EH (cell line): ENCODE measurements around the gene ERICH6B.

Experiments used
- DNase-seq: peaks from one replicate; pipeline ENCODE4 v3.0.0-alpha.2; 2015; ENCODE audit warnings: low read depth

The ERICH6B gene

DNA sequence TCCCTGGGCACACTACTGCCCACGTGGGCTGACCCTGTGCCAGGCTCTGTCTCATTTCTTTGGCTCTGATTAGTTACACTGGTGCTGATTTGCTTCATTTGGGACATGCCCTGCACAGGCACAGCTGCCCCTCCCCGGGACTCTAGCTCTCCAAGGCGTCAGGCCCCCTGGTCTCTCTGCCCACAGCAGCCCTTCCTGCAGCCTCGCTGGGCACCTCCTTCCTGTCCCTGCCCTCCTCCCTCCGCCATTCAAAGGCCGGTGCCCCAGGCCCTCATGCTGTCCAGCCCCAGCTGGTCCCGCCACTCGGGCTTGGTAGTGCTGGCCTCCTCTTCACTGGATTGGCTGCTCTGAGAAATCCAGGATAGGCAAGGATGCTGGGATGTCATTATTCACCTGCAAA, 73.1 kb downstream of the ERICH6B start:
- DNase-seq = no peak

DNA sequence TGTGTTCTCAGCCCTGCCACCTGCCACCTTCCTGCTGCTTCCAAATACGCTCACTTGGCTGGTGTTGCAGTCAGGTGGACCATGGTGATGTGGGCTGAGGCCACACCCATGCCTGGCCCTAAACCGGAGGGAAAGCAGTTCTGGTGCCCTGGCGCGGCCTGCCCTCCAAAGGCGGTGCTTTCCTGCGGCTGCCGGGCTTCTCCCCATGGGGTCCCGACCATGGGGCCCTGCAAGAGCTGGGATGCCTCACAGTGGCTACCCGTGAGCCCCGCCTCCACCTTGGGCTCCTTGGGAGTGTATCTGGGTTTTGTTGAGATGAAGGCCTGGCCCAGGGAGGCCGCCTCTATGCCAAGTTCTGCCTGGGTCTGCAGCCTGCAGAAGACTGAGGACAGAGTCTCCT, 73.7 kb downstream of the ERICH6B start:
- DNase-seq = no peak

DNA sequence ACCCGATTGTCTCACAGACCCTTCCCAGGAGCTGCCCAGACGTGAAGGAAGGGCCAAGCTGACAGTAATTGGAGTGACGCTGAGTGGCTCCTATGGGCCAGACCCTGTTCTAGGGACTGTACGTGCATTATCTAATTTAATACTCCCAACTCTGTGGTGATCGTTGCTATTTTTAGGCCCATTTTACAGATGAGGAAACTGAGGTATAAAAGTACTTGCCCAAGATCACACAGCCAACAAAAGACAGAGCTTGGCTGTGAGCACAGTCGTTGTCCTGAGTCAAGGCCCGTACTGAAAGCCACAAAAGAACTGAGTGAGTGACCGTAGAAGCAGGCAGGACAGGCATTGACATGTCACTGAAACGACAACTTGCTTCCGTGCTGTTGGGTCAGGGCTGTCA, 74.7 kb downstream of the ERICH6B start:
- no peak for DNase-seq

DNA sequence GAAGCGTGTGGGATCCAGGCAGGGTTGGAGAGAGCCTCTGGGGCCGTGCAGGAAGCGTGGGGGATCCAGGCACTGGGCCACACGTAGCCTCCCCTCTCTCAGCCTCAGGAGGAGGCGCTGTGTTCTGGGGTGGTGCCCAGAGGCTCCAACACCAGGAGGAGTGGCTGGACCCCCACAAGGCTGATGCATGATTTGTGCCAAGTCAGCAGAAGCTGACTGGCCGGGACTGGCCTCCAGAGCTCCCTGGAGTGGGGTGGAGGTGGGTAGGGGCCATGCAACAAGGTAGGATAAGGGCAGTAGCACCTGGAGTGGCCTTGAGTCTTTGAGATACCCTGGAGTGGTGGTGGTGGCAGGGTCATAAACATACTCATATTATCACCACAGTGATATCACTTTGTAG, 75.3 kb downstream of the ERICH6B start:
- DNase-seq = no peak

DNA sequence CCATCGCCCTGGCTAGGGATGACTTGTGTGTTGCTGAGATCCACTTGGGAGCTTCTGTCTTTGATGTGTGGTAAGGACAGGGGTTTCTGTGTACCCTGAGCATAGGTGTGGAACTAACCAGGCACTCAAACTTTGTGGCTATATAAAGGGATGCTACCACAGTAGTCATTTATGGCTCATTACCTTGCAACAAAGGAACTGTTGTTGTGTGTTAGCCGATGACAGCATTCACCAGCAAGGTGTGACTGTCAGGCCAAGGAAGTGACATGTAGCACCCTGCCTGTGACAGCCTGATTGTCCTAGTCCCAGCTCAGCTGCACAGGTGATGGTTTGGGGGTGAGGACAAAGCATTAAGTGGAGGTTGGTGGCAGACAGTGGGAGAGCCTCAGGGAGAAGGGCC, 77.2 kb downstream of the ERICH6B start:
- no peak for DNase-seq

DNA sequence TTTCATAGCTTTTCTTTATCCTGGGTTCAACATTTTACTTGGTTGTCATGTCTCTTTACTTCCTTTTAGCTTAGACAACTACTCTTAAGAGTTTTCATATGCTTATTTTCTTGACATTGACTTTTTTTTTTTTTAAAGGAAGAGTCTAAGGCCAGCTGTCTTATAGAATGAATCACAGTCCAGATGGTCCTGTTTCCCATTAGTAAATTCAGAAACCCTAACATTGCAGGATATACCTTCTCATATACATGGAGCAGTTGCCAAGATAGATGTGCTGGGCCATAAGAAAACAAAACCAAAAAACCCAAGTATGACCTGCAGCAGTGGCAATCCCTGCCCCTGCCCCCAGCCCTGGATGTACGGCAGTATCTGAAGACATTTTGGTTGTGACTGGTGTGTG, 78.0 kb downstream of the ERICH6B start:
- peak; percentile 14 for DNase-seq

DNA sequence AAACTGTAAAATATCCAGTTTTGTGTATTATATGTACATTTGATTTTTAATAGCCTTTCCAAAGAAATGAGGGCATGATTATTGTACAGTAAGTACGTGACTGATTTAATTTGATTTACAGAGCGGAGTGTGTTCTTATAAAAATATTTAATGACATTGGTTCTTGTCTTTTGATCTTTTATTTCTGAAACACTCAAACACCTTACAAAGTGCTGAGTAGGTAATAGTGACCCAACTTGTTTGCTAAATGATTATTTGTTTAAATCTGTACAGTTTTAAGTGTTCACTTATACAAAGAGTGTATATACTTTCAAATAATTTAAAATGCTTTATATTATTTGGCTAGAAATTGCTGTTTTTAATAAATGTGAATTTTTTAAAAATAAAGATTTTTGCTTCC, 79.3 kb downstream of the ERICH6B start:
- no peak for DNase-seq

DNA sequence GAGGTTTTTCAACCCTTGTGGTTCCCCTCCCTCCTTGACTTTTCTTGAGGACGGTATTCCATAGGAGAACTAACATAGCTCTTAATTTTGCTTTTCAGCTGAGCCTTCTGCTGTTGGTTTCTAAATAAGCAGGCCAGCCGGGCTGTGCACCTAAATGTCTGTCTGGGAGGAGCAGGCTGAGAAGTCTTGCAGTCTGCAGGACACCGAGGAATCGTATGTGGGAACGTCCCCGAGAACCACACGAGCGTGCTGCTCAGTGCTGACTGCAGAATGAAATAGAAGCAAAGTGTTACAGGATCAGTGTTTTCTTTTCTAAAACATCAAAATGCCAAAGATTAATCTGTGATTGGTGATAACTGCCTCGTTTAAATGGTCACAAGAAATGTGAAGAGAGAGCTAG, 80.9 kb downstream of the ERICH6B start:
- no peak for DNase-seq

DNA sequence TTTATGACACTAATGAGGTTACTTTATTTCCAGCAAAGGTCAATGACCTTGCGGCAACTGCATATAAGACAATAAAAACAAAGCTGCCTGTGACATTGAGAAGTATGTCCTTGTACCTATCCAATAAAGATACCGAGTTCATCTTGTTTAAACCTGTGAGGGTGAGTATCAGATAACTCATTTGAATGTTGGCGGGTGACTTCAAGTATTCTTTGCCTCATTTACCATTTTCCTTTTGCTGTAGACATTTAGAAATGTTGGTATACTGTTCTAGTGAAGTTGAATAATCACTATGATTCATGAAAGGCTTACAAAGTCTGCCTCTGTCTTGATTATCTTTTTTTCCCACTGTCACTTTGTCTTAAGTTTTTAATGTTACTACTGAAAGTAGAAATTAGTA, 85.8 kb downstream of the ERICH6B start:
- no peak for DNase-seq

DNA sequence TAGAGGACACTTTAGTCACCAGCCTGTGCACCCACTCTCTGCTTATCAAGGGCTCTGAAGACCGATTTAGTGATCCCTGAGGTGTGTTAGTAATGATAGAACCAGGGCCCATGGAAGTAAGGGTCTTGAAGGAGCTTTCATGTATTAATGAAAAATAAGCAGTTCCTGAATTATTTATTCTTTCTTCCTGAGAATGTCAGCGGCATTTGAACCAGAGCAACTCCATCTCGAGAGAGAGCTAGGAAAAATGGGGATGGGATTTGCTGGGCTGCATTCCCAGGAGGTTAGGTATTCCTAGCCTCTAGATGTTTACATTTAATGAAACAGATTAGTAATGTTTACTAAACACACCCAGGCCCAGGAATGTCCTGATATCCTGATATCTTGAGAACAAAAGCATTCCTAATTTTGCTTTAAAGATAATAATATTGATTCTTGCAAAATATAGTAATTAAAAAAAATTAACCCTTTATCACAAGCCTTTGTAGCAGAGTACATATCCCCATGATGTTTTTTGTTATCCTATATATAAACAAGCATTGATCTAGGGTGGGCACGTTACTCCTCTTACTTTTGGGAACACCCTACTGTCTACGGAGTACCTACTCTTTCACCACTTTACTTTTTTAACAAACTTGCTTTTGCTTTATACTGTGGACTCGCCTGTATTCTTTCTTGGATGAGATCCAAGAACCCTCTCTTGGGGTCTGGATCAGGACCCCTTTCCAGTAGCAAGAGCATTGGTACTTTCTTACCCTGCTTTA, 87.7 kb downstream of the ERICH6B start:
- DNase-seq = peak; percentile 25

DNA sequence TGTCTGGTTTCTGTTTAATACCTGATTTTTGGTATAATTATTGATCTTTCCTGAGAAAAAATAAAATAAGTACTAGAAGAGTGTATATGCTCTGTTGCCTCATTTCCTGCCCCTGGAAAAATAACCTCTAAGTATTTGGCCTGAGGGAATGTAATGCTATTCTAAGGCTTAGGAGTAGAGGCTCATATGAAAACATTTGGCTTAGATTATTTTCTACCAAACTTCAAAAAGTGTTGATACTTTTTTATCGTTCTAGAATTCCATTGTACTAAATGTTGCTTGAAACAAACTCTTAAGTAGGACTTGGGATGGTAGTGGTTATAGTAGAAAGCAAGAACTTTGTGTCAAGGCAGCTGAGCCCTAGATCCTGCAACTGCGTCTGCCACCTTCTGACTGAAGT, 93.0 kb downstream of the ERICH6B start:
- DNase-seq = peak; percentile 78

DNA sequence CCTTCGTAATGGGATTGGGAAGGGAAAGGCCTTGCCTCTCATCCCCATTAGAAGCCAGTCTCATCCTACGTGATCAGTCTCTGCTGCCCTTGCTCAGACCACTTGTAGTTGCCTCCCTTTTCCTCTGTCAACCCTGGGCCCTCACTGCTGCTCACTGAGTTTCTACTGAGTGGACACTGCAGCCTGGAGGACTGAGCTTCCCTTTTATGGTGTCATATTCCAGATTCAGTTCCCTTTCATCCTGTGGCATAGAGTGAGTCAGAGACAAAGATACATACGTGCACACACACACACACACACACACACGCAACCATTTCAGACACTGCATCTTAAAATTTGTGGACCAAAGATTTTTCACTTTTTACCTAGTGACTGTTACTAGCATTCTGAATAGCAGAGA, 94.2 kb downstream of the ERICH6B start:
- DNase-seq = peak; percentile 82

DNA sequence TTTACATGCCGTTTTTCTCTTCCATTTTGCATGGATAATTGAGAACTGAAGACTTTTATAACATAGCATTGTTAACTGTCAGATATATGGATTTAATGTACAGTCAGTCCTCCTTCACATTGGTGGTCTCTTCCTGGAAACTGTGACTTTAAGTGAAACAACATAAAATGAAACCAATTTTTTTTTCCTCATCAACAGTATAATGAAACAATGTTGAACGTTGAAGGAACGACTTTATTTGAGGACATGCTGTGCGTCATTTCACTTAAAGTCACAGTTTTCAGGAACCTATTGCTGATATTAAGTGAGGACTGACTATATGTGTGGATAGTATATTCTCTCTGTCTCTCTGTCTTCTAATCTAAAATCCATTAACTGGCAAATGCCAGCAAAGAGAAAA, 96.0 kb downstream of the ERICH6B start:
- DNase-seq = no peak

DNA sequence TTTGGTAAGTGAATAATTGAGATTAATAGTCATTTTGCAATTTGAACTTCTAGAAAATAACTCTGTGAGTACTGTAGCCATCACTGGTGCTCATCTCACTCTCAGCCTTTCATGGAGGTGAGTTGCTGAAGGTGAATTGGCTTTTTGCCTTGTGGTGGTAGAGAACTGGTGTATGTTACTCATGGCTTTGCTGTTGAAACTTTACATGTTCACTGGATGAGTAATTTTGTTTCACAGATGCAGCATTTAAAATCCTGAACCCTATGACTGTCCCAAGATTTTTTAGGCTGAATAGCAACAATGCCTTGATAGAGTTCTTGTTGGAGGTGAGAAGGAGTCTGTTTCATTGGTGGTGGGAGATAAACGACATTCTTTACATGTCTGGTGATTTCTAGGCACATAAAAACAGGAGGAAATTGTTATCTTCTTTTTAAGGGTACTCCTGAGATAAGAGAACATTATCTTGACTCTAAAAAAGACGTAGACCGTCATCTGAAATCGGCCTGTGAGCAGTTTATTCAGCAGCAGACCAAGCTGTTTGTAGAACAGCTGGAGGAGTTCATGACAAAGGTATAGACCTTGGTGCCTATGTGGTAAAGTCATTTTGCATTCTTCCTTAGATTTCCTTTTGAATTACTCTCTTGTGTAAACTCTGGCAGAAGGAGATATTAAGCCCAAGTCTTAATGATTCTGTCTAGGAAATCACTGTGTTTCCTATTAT, 96.9 kb downstream of the ERICH6B start:
- DNase-seq = peak; percentile 51

DNA sequence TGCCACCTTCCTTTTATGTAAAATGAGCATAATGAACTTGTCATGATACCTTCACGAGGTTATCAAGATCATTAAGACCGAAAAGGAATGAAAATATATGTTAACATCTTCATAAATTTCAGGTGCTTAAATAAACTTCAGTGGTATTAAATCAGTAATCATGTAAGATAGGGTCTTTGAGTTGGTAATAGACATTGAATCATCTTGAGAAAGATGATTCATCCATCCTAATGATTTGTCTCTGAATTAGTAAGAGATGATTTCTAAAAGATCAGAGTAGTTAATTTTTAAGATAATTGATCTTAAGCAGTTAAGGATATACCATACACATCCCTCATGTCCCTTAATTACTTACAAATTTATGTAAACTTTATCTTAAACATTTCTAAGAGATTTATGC, 98.8 kb downstream of the ERICH6B start:
- no peak for DNase-seq

DNA sequence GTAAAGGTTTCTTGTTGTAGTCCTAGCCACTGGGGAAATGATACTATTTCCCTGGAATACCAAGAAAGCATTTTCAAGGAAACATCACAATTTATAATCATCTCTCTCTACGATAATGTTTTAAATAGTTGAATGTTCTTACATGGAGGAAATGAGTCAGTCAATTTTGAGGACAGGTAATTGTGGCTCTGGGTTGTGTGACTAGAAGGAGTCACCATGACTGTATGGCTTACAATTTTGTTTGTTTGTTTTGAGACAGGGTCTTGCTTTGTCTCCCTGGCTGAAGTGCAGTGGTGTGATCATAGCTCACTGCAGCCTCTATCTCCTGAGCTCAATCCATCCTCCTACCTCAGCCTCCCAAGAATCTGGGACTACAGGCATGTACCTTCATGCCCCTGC, 103.4 kb downstream of the ERICH6B start:
- DNase-seq = peak; percentile 11

DNA sequence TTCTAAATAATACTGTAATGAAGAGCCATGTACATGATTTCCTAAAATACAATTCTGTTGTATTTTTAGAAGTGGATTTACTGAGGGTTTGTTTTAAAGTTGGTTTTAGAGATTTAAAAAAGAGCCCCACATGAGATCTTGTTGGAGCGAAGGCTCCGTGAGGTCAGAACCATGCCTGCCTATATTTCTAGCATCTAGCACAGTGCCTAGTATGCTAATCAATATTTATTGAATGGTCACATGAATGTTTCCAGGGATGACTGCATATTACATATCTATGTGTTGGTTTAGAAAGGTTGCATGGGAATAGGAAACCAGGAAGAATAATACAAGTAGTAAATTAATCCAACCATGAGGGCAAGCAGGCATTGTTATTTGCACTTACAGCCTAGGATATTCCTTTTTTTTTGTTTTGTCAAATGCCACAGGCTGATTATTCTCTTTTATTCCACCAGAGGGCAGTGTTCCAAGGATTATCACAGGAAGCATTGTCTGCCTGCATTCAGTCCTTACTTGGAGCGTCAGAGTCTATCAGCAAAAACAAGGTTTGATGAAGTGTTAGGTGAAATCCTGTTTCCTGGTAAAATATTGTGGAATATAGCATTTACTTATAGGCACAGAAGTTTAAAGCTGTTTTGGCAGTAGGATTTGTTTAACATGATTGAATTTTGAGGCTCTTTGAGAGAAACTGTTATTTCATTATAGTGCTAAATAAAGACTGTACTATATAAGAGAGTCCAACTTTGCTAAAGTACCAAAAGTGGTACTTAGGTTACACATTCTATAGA, 104.0 kb downstream of the ERICH6B start:
- peak; percentile 75 for DNase-seq

DNA sequence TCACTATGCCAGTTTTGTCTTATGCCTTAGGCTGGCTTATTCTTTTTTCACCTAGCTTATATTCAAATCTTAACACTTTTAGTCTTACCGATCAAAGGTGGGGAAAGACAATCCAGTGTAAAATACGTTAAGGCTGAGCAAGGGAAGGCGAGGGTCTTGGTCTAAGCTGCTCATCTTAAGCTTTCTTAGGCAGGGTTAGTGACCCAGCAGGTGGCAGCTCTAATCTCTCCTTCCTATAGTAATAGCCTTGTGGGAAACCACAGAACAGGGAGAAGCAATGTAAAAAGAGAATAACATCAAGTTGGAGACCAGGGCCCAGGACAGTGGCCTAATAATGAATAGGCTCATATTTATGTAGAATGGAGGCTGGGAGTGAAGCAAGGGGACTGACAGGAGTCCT, 104.9 kb downstream of the ERICH6B start:
- no peak for DNase-seq

DNA sequence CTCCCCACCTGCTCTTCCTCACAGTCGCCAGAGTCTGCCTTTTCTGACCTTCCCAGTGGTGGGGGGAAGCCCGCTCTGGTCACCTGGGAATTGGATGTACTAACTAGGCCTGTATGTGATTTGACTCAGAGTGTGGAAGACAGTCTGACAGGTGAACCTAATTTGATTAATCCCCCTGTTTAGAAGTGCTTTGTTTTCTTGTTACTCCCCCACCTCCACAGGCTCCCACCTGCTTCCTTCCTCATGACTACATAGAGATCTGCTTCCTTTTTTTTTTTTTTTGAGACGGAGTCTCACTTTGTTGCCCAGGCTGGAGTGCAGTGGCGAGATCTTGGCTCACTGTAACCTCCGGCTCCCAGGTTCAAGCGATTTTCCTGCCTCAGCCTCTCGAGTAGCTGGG, 106.8 kb downstream of the ERICH6B start:
- DNase-seq = no peak

DNA sequence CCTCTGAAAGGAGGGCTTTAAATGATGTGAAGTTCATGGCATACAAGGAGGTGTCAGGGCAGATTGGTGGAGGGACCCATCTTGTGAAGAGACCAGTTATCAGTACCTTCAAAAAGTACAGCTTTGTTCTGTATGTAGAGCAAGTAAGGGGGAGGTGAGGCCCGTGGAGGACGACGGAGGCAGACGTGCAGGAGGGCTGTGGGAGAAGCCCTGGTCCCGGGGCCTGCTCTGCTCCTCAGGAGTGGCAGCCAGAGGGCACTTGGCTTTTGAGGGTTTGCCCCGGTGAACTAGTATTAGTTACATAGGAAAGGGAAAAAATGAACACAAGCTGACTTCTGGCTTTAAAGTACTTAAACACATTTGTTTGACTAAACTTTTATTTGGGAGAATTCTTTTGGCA, 108.7 kb downstream of the ERICH6B start:
- no peak for DNase-seq

DNA sequence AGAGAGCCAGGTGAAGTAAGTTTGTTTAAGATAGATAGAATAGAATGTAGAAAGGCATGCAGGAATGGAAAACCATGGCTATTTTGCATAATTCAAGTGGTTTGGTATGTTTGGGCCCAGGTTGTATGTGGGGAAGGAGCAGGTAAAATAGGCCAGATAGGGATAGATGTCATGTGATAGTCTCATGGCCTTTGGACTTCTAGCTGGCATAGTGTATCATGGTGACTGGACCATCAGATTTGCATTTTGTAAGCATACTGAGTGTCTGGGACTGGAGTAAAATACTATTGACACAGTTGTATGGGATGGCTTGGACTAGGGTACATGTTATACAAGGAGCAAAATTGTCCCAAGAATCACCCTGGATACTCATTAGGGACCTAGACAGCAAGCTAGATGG, 111.9 kb downstream of the ERICH6B start:
- DNase-seq = no peak

DNA sequence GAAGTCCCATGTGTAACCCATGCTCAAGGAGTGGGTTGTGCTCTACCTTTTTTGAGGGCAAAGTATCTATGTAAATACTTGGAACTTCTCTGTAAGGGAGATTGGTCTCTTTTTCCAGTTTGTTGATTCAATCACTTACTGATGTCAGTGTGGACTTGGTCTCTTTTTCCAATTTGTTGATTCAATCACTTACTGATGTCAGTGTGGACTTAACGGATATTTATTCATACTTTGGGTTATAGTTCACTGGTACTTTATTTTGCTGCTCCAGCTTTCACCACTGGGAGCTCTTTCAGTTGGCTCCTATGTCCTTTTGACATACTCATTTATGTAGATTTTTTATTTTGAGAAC, 114.4 kb downstream of the ERICH6B start:
- no peak for DNase-seq

DNA sequence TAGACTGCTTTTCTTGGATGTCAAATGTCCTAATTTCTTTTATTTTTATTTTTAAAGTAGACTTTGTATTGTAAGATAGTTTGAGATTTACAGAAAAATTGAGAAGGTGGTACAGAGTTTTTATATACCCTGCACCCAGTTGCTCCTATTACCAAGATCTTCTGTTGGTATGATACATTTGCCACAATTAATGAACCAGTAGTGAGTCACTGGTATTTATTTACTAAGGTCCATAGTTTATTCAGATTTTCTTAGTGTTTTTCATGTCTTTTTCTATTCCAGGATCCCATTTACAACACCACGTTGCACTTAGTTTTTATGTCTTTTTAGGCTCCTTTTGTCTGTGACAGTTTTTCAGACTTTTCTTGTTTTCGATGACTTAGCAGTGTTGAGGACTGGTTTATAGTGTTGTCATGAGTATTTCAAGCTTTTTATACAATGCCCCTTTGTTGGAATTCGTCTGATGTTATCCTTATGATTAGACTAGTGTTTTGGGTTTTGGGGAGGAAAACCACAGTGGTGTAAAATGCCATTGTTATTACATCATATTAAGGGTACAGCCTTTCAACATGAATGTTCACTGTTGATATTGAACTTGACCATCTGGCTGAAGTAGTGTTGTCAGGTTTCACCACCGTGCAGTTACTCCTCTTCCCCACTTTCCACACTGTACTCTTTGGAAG, 114.9 kb downstream of the ERICH6B start:
- peak; percentile 91 for DNase-seq
